ENCODE measurements around the gene PRDM15. TPM values are rescaled to one million over a fixed set of nuclear protein-coding genes. Genes with fewer than 3 reads are reported as not detected.

PRDM15 gene
- total and polyA plus RNA-seq, 8 donors, result 0.92 to 44.6 (median 3.4) TPM

DNA sequence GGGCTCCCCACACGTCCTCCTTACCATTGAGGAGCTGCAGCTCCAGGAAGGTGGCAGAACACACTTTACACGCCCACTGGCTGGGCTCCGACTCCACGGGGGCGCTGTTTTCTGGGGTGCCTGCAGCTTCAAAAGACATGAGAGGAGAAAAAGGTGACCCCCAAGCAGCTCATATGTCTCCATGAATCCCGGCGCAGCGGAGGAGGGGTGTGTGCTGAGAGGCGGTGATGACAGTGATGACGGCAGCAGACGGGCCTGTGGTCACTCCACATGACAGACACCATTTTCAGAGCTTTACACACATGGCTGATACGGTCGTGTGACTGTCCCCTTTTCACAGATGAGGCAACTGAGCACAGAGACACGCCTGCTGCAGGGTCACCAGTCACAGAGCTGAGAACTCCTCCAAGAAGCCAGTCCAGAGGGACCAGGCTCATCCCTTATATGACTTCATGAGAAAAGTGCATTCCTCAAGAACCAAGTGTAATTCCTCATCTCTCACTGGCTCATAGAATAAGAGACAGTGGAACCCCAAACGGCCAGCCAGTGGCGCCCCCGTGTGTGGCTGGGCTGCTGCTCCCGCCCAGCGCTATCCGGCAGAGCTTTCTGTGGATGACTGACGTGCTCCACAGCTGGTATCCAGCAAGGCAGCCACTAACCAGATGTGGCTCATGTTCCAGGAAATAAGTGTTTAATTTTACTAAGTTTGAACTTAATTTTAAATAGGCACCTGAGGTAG is 31.9 kb downstream of the PRDM15 start:
- no peak for TF ChIP-seq POLR2AphosphoS5 (IDR thresholded peaks at IDR 0.05)
- no peak for TF ChIP-seq POLR2A (IDR thresholded peaks at IDR 0.05)
- TF ChIP-seq, protein P1, sequence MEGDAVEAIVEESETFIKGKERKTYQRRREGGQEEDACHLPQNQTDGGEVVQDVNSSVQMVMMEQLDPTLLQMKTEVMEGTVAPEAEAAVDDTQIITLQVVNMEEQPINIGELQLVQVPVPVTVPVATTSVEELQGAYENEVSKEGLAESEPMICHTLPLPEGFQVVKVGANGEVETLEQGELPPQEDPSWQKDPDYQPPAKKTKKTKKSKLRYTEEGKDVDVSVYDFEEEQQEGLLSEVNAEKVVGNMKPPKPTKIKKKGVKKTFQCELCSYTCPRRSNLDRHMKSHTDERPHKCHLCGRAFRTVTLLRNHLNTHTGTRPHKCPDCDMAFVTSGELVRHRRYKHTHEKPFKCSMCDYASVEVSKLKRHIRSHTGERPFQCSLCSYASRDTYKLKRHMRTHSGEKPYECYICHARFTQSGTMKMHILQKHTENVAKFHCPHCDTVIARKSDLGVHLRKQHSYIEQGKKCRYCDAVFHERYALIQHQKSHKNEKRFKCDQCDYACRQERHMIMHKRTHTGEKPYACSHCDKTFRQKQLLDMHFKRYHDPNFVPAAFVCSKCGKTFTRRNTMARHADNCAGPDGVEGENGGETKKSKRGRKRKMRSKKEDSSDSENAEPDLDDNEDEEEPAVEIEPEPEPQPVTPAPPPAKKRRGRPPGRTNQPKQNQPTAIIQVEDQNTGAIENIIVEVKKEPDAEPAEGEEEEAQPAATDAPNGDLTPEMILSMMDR (IDR thresholded peaks at IDR 0.05), result no peak
- TF ChIP-seq EP300 (IDR thresholded peaks at IDR 0.05), result no peak
- Histone ChIP-seq H3K27me3 (no peaks in the 10 kb centered on the region), H3K27ac (no peak overlapping the region), H3K4me1 (no peaks in the 10 kb centered on the region), H3K9me3 (no peaks in the 10 kb centered on the region), H3K4me3 (no peak overlapping the region), H3K36me3 (peaks cover 0 to 45% (median 37%) of the 10 kb centered on the region in 4 donors)
- intact Hi-C loops (cut with DNase I; ENCODE audit: low total_unique reads), result no loop called here
- no peak for DNase-seq
- WGBS, 5 donors, result 84 to 89% (median 87%) methylated on average over 19 to 21 of the region's 21 CpGs

DNA sequence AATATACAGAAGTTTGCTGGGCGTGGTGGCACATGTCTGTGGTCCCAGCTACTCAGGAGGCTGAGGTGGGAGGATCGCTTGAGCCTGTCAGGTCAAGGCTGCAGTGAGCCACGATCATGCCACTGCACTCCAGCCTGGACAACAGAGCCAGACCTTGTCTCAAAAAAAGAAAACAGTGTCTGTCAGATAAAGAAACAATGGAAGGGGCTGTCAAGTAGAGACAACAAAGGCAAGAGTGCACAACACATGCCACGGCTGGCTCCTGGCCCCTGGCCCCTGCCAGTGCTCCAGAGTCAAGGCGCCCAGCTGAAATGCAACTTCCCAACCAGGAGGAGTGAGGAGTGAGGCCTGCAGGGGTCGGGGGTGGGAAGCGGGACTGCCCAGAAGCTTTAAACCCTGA is 32.6 kb downstream of the PRDM15 start:
- DNase-seq, result no peak
- no peak overlapping the region for H3K27ac ChIP-seq
- 81 to 92% (median 85%) methylated on average over 7 of the region's 7 CpGs for WGBS, 5 donors
- no peaks in the 10 kb centered on the region for H3K9me3 ChIP-seq
- no peaks in the 10 kb centered on the region for H3K27me3 ChIP-seq
- TF ChIP-seq POLR2A (IDR thresholded peaks at IDR 0.05) (no peak), POLR2AphosphoS5 (IDR thresholded peaks at IDR 0.05) (no peak), EP300 (IDR thresholded peaks at IDR 0.05) (no peak)
- TF ChIP-seq, protein P1 (IDR thresholded peaks at IDR 0.05), result no peak
- no peak overlapping the region for H3K4me3 ChIP-seq
- H3K4me1 ChIP-seq, result no peaks in the 10 kb centered on the region
- intact Hi-C loops (cut with DNase I; ENCODE audit: low total_unique reads), result no loop called here
- H3K36me3 ChIP-seq, result peaks cover 0 to 44% (median 30%) of the 10 kb centered on the region in 4 donors

DNA sequence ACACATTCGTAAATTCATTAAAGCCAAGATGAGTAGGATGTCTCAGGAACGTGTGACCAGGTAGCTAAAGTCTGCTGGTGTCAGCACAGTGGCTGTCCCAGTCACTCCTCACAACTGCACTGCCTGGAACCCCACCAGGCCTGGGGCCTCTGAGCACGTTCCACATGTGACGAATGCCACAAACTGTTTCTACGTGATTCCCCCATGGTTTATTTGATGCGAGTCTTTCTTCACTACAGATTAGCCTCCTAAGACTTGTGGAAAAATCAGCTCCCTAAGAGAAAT is 33.2 kb downstream of the PRDM15 start:
- Histone ChIP-seq H3K36me3 (peaks cover 0 to 44% (median 25%) of the 10 kb centered on the region in 4 donors), H3K27me3 (no peaks in the 10 kb centered on the region), H3K9me3 (peaks cover 0 to 5% (median 2%) of the 10 kb centered on the region in 4 donors), H3K4me3 (no peak overlapping the region), H3K4me1 (no peaks in the 10 kb centered on the region), H3K27ac (no peak overlapping the region)
- intact Hi-C loops (cut with DNase I; ENCODE audit: low total_unique reads), result no loop called here
- WGBS, 5 donors, result 80 to 92% (median 88%) methylated on average over 6 of the region's 6 CpGs
- no peak for DNase-seq
- TF ChIP-seq POLR2A (IDR thresholded peaks at IDR 0.05), result no peak
- TF ChIP-seq, protein P1 (IDR thresholded peaks at IDR 0.05), result no peak
- TF ChIP-seq POLR2AphosphoS5 (IDR thresholded peaks at IDR 0.05), result no peak

DNA sequence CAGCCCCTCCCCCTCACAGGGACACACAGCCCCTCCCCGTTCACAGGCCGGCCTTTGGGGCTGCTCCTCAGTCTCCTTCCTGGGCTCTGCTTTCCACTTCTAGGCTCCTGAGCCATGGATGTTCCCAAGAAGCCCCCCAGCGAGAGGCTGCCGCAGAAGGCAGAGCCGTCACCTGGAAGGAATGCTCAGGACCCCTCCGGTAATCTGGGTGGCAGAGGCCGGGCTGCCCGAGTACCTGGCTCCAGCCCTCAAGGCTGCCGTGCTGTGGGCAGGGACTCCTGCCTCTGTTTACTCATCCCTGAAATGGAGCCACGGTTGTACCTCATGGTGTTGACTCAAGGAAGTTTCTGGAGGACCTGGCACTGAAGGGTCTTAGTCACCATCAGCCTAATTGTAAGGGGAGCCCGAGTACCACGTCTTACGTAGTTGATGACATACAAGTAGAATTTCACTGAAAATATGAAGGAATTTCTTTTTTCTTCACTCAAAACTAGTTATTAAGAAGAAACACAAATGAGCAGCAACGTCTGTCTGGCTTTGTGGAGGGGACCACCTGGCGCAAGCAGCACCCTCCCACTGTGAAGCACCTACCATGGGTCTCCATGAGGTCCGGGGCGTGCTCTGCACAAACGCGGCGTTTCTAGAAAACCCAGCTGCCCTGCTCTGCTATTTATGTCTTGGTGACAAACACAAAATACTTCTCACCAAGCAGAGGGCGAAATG is 33.7 kb downstream of the PRDM15 start:
- WGBS, 5 donors, result 81 to 89% (median 84%) methylated on average over 19 to 21 of the region's 21 CpGs
- DNase-seq, result no peak
- H3K27me3 ChIP-seq, result no peaks in the 10 kb centered on the region
- intact Hi-C loops (cut with DNase I; ENCODE audit: low total_unique reads), result no loop called here
- TF ChIP-seq EP300 (IDR thresholded peaks at IDR 0.05) (no peak), POLR2AphosphoS5 (IDR thresholded peaks at IDR 0.05) (no peak), POLR2A (IDR thresholded peaks at IDR 0.05) (no peak)
- H3K36me3 ChIP-seq, result peaks cover 0 to 45% (median 27%) of the 10 kb centered on the region in 4 donors
- no peak overlapping the region for H3K4me3 ChIP-seq
- H3K27ac ChIP-seq, result no peak overlapping the region
- no peaks in the 10 kb centered on the region for H3K4me1 ChIP-seq
- peaks cover 0 to 10% (median 4%) of the 10 kb centered on the region in 4 donors for H3K9me3 ChIP-seq

Data from stomach (tissue), 9 donors.